Epithelial cell of prostate (primary cell): Measurements from ENCODE around the gene CCDC106.
A peak's percentile ranks its signal among the peaks of the same experiment; 100 is the strongest.

Experiments
- DNase-seq: peaks from one replicate; pipeline ENCODE4 v3.0.0-alpha.2; 2011; ENCODE audit warnings: low read depth, low spot score
- H3K27ac ChIP-seq: fragments of 450-650 bp; 2 replicates; pipeline ENCODE4 v1.5.1; 2017; ENCODE audit warnings: mild to moderate bottlenecking

CCDC106 gene

DNA sequence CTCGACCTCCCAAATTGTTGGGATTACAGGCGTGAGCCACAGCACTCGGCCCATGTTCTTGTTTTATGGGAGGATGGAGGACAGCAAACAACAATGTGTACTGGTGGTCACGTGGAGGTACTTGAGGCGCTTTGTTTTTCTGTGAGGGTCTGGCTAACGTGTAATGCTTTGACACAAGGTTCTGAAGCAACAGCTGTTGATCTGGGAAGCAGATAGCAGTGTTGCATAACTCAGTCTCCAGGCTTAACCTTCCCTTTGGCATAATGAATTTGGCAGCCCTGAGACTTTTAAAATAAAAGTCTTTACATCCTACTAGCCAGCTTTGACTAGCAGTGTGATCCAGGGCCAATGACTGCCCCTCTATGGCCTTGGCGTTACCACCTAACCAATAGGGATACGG lies 14.2 kb upstream of the CCDC106 start:
- no peak for DNase-seq
- H3K27ac ChIP-seq = no peak overlapping the region

DNA sequence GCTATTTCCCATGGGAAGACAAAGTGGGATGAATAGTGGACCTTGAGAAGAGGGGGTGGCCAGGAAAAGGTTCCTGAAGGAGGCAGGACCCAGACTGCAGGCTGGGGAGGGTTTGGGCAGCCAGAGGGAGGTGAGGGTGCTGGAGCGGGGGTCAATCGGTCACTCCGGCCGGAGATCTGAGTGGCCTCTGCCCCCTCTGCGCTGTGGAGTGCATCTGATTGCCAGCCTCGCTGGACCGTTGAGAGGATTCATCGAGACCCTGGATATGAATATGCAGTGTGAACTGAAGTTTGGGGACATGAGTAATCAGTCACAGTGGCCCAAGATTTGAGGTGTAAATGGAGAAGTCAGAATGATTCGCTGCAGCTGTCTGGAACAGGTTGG lies 12.7 kb upstream of the CCDC106 start:
- H3K27ac ChIP-seq = peak overlapping the region; percentile 72
- DNase-seq = no peak

DNA sequence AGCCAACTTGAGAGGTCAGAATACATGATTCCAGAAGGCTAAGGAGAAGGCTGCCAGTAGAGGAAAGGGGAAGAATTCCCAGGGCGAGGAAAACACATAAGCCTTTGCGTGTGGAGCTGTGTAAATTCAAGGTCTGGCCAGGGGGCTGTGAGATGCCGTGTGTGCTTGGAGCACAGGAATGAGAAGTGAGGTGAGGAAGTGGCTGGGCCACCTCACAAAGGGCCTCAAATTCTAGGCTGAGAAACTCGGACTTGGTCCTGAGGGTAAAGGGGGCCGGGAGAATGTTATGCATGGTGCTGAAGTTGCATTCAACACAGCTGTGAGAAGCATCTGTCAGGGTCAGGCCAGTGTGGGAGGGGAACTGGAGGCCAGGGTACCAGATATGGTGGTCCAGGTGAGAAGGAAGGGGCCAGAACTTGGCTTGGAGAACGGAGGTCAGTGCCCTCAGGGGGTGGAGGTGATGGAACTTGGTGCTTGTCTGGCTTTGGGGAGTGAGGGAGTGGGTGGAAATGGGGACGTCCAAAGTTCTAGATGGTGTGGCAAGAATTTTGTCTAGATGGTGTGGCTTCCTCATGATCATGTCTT lies 12.1 kb upstream of the CCDC106 start:
- H3K27ac ChIP-seq = peak overlapping the region; percentile 72

DNA sequence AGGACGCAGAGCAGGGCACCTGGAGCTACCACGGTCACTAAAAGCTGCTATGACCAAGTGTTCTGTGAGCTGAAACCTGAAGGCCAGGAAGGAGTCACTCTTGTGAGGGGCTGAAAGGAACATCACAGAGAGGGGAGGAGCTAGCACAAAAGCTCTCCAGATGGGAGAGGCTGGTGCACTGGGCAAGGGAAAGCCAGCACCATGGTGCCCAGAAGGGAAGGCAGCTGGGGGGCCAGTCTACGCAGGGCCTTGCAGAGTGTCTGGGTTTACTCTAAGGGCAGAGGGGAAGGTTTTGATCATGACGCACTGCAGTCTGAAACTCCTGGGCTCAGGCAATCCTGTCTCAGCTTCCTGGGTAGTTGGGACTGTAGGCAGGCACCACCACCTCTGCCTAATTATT lies 11.3 kb upstream of the CCDC106 start:
- no peak overlapping the region for H3K27ac ChIP-seq
- DNase-seq = no peak

More for the DNA sequence above, 12.1 kb upstream of the CCDC106 start:
- no peak for DNase-seq

DNA sequence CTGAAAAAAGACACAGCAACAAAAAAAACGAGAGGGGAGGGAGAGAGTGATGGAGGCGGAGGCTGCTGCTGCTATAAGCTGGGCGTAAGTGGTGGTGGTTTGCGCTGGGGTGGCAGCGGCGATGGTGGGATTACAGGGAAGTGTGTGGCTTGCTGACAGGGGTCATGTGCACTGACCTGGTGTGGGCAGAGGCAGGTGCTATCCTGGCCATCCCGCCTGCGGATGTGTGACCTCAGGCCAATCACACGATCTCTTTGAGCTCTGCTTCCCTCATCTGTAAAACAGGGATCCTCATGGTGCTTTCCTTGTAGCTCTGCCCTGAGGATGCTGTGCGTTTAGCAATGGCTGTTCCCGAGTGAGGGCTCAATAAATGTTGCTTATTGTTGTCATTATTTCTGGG lies 10.5 kb upstream of the CCDC106 start:
- DNase-seq = no peak
- H3K27ac ChIP-seq = no peak overlapping the region

DNA sequence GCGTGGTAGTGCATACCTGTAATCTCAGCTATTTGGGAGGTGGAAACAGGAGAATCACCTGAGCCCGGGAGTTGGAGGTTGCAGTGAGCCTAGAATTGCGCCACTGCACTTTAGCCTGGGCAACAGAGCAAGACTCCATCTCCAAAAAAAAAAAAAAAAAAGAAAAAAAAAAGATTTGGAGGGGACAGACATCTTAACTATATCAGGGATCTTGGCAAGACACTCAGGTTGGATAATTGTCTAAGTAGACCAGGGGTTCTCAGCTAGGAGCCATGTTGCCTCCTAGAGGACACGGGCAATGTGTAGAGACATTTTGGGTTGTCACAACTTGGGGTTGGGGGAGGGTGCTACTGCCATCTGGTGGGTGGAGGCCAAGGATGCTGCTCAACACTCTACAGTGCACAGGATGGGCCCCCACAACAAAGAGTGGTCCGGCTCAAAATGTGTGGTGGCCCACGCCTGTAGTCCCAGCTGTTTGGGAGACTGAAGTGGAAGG lies 9.1 kb upstream of the CCDC106 start:
- DNase-seq = no peak
- H3K27ac ChIP-seq = no peak overlapping the region

DNA sequence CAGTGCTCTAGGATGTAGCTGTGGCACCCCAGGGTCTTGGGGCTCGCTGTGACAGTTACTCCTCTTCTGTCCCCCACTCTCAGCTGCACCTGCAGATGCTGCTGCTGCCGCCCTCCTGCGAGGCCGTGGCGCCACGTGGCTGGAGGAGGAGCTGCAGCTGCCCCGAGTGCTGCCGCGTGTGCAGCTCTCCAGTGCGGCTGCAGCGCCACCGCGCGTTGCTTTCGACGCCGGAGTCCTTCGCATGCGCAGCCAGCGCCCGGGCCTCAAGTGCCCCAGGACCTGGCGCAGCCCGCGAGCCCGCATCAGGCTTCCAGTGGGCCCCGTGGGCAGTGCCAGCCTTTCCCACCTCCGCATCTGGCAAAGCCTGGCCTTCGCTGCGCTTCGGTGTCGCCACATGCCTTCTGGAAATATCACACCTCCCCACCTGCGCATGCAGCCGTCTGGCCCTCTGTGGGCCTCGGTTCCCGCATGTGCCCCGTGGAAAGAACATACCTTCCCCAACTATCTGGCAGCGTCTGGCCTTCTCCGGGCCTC lies 7.9 kb upstream of the CCDC106 start:
- H3K27ac ChIP-seq = peak overlapping the region; percentile 86
- DNase-seq = no peak

DNA sequence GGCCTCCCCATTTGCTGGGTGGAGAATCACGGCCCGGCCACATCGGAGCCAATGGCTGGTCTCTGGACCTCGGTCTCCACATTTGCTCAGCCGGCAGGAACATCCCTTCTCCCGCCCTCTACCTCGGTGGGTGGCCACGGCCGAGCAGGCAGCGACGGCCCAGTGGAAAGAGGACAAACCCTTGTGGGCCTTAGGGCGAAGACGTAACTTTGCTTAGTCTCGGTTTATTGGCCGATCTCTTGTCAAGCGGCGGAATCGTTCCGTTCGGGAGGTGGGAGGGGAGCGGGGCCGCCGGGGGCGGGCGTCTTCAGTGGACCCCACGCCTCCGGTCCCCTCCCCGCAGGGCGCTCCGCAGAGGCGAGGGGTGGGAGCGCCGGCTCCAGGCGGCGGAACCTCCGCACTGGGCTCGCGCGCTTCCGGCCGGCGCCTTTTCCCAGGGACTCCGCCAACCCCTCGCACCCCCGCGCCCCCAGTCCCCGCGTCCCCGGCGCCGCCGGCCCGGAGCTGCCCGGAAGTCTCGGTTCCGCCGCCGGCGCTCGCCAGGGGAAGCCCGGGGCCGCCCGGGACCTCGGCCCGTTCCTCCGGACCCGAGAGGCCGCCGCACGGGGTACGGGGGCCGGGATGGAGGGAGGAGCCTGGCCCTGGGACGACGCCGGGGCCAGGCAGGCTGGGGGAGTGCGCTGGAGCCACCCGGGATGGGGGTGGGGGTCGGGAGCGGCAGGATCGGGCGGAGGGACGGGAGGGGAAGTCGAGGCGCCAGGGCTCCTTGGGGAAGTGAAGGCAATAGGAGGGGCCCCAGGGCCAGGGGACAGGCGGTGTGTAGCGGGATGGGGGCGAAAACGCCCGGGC lies 7.2 kb upstream of the CCDC106 start, which contains the start of gene ZNF580:
Gene ZNF580 (plus strand): TSS at position 426 of the 849 bp plus-strand sequence. CDS start 1,507 bp downstream, outside the sequence.
- DNase-seq = no peak
- peak within 1 kb of the TSS; percentile 86 for H3K27ac ChIP-seq

DNA sequence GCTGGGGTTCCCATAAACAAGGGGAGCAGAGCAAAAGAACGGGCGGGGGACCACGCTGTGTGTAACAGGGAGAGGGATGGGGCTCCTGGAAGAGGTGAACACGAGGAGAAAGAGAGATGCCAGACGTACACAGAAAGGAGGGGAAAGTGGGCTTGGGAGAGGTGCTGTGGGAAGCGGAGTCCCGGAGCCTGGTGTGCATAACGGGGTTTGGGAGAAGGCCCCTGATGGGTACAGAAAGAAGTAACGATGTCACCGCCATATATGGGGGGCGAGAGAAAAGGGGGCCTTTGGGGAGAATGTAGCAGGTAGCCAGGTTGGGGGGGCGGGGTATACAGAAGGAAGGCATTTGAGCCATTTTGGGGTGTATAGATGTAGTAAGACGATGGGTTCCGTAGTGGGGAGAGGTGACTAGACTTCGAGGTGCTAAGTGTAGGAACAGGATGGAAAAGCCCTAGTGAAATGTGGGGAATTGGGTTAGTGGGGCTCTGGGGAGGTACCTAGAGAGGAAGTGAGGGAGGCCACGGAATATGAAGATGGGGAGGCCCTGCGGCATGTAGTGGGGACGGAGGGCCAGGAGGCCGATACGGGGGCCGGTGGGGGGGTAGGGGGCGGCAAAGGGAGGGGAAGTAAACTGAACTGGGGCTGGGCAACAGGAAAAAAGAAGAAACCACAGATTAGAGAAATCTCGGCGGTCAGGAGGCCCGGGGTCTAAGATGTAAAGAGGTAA lies 6.4 kb upstream of the CCDC106 start:
- DNase-seq = no peak
- peak overlapping the region; percentile 86 for H3K27ac ChIP-seq

DNA sequence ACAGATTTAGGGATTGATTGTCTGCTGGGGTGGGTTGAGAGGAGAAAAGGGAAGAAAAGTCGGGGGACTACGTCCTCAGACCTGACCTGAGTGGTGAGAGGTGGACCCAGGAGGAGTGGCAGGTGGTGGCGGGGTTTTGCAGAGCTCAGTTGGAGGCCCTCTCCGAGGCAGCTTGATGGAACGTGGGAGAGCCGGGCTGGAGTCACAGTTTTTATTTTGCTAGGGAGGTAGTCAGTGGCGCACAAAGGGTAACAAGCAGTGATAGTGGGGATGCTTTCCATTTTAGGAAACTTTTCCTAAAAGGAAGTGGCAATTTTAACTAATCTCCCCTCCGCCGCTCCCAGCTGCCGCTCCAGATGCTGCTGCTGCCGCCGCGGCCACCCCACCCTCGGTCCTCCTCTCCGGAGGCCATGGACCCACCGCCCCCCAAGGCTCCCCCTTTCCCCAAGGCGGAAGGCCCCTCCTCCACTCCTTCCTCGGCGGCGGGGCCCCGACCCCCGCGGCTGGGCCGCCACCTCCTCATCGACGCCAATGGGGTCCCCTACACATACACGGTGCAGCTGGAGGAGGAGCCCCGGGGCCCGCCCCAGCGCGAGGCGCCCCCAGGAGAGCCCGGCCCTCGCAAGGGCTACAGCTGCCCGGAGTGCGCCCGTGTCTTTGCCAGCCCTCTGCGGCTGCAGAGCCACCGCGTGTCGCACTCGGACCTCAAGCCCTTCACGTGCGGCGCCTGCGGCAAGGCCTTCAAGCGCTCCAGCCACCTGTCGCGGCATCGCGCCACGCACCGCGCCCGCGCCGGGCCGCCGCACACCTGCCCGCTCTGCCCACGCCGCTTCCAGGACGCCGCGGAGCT lies 5.6 kb upstream of the CCDC106 start:
- DNase-seq = no peak
- peak overlapping the region; percentile 86 for H3K27ac ChIP-seq

DNA sequence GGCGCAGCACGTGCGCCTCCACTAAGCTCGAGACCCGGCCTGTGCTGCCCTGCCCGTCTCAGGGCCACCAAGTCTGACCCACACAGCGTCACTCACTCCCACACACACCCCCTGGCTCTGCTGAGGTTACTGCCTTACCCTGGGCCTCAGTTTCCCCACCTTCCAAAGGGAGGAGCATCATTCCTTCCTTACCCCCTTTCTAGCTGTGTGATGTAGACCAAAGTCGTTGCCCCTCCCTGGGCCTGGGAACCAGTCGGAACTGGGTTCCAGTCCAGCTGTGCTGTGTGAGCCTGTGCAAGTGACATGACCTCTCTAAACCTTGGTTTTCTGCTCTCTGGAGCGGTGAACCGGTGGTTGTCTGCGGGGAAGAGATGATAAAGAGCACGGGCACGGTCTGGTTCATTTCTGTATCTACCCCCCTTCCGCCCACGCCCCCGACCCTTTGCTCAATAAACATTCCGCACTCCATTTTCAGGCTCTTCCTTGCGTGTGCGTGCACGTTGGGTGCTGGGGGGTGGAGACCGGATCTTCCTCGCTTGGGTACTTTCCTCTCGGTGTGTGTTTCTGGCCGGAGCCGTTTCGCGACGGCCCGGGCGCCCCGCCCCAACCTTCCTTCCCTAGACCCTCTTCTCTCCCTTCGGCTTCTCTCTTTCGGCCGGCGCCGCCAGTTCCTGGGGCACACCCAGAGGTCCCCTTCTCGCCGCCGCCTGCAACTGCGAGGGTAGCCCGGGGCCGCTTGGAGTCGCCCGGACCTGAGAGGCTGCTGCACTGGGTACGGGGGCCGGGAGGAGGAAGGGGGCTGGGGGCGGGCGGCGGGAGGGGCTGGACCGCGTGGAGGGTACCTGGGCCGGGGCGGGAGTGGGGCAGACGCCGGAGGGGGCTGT lies 4.8 kb upstream of the CCDC106 start, which contains the start of gene ZNF581:
Gene ZNF581 (plus strand): TSS at position 647 of the 884 bp plus-strand sequence. CDS start 923 bp downstream, outside the sequence.
- H3K27ac ChIP-seq = peak within 1 kb of the TSS; percentile 86
- DNase-seq = no peak

DNA sequence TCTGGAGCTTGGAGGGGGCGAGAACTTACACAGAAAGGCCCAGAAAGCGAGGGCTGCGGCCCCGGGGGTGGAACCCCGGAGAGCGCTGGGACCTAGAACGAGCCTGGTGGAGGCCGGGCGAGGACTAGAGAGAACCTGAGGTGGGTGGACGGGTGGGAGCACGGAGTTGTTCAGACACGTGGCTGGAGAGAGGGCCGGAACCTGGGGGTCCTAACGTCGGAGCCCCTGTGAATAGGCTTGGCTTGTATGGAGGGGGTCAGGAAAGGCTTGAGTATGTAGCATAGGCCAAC lies 4.2 kb upstream of the CCDC106 start:
- H3K27ac ChIP-seq = peak overlapping the region; percentile 86
- DNase-seq = no peak

DNA sequence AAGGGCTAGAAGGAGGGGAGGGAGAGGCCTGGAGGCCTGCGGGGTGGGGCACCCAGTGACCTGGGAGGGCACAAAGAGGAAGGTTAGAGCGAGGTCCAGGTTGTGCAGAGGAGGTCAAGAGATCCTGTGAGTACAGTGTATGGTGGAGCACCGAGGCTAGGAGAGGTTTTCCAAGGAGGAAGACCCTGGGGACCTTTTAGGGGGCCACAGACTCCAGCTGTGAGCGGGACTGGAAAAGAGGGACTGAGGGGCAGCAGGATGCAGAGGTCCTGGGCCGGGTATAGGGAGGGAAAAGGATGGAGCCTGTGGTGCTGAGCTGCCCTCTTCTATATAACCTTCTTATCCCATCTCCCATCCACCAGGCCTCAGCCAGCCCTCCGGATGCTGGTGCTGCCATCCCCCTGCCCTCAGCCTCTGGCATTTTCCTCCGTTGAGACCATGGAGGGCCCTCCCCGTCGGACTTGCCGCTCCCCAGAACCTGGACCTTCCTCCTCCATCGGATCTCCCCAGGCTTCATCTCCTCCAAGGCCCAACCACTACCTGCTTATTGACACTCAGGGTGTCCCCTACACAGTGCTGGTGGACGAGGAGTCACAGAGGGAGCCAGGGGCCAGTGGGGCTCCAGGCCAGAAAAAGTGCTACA lies 3.7 kb upstream of the CCDC106 start:
- H3K27ac ChIP-seq = peak overlapping the region; percentile 86
- no peak for DNase-seq

DNA sequence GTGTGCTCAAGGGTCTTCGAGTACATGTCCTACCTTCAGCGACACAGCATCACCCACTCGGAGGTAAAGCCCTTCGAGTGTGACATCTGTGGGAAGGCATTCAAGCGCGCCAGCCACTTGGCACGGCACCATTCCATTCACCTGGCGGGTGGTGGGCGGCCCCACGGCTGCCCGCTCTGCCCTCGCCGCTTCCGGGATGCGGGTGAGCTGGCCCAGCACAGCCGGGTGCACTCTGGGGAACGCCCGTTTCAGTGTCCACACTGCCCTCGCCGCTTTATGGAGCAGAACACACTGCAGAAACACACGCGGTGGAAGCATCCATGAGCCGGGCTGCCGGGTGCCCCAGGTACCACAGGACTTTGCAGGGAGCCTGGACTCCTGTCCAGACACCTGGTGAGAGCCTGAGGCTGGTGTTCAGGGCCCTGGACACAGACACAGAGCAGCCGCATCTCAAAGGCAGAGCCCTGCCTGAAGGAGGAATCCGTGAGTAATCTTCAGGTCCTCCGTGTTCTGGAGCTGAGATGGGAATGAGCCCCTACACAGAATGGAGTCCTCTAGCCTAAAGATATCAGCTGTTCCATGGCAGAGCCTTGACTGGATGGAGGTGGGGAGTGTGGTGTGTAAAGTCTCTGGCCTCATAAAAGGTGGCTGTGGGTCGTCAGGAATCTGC lies 3.0 kb upstream of the CCDC106 start:
- DNase-seq = no peak
- H3K27ac ChIP-seq = no peak overlapping the region

DNA sequence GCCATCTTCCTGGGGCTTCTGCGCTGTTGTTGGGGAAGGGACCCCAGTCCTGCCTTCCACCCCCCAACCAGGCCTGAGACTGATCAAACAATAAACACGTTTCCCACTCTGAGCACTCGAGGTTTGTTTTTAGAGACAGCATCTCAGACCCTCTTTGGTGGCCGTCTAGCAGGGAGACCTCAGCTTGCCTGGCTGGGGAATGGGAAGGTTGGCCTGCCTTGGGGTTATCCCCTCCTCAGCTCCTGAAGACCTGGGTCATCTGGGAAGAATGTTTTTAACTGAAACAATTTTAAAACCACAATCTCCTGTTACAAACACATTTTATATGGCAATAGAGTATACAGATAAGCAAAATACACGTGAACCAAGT lies 2.5 kb upstream of the CCDC106 start:
- H3K27ac ChIP-seq = no peak overlapping the region
- no peak for DNase-seq

DNA sequence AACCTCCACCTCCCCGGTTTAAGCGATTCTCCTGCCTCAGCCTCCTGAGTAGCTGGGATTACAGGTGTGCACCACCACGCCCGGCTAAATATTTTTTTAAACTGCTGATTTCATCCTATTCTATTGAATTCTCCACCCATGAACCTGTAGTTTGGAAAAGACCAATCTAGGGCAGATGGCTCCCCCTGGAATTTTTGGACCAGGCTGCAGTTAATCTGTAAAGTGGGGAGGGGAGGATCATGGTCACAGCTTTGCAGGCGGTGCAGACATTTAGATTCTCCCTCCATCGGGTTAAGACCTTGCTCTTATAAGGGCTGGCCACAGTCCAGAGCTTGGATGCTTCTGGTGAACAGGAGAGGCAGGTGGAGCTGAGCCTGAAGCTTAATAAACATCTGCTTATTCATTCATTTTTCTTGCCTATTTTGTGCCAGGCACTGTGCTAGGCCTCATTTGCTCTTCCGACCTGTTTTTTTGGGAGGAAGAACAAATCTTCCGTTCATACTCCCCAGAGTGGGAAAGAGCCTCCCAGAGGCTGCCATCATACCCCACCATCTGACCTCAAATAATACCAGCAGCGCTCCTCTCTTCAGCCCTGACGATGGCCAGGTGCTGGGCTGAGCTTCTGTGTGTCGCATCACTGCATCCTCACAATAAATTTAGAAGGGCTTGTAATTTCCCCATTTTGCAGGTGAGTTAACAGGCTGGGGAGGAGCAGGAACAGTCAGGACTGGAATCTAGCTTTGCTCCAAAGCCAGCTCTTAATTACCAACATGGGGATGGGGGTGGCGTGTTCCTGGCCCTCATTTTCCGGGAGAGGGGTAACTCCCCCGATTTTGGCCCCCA lies 902 bp upstream of the CCDC106 start:
- H3K27ac ChIP-seq = peak overlapping the region; percentile 40
- DNase-seq = no peak
